Esophagus muscularis mucosa (tissue), 4 donors: ENCODE results near the gene NUCB2. TPM values are rescaled to one million over a fixed set of nuclear protein-coding genes. Genes with fewer than 3 reads are reported as not detected.

Experiments
- DNase-seq: peaks from one replicate; pipeline ENCODE4 v3.0.0-alpha.2; 2017; ENCODE audit errors: extremely low spot score
- H3K27ac ChIP-seq, 4 donors: fragments of 200-600 bp; sonication (generic); replicated peaks in 1 of 4; 1 replicate in 3 of 4; 2 replicates in 1 of 4; pipeline ENCODE4 v1.5.1; 2016 to 2019; ENCODE audit warnings: mild to moderate bottlenecking in 1 of 4
- H3K27me3 ChIP-seq, 4 donors: fragments of 200-600 bp; sonication (generic); one replicate each; pipeline versions ENCODE4 v1.5.1 to v1.6.0; 2016 to 2019
- H3K36me3 ChIP-seq, 4 donors: fragments of 200-600 bp; sonication (generic); one replicate each; pipeline ENCODE4 v1.5.1; 2016 to 2019
- H3K4me1 ChIP-seq, 4 donors: fragments of 200-600 bp; sonication (generic); one replicate each; pipeline ENCODE4 v1.5.1; 2016 to 2019
- H3K4me3 ChIP-seq, 4 donors: fragments of 200-600 bp; sonication (generic); 1 replicate in 2 of 4; 2 replicates in 2 of 4; pipeline ENCODE4 v1.5.1; 2016 to 2019; ENCODE audit warnings: mild to moderate bottlenecking in 4 of 4, moderate library complexity in 1 of 4
- H3K9me3 ChIP-seq, 4 donors: fragments of 200-600 bp; sonication (generic); 1 replicate in 3 of 4; 2 replicates in 1 of 4; pipeline ENCODE4 v1.5.1; 2016 to 2019
- CTCF ChIP-seq, 3 experiments: fragments of 200-600 bp in 2 of 3; fragments of 450-650 bp in 1 of 3; sonication (generic) in 2 of 3; IDR thresholded peaks; one replicate each; pipeline ENCODE4 v1.5.1; 2017 to 2019; ENCODE audit warnings: antibody characterized with exemption in 3 of 3, mild to moderate bottlenecking in 2 of 3, moderate library complexity in 1 of 3
- EP300 ChIP-seq: sonication (generic); formaldehyde crosslinking; IDR thresholded peaks from one replicate; pipeline ENCODE4 v1.6.1; 2017; ENCODE audit warnings: antibody characterized with exemption
- POLR2A ChIP-seq: fragments of 450-650 bp; IDR thresholded peaks from one replicate; pipeline ENCODE4 v1.6.1; 2017; ENCODE audit warnings: antibody characterized with exemption, moderate library complexity, mild to moderate bottlenecking, low read depth
- POLR2AphosphoS5 ChIP-seq, 2 donors: sonication (generic); formaldehyde crosslinking; IDR thresholded peaks; one replicate each; pipeline ENCODE4 v1.6.1; 2017; ENCODE audit warnings: antibody characterized with exemption in 2 of 2
- WGBS: methylation state at CpG from one replicate; pipeline ENCODE4 v1.1.5; 2018; 5-methylcytosine and 5-hydroxymethylcytosine counted together
- intact Hi-C: fragments of 100-400 bp; cut with DNase I; formaldehyde crosslinking; loops from one replicate; pipeline ENCODE4 v1.15.1; 2023
- total RNA-seq, 4 donors: library from RNA; depleted of rRNA; stranded (reverse); fragments of >200 nt; gene quantifications; one replicate each; pipeline versions ENCODE4 v1.1.0 to v1.2.1, GENCODE V29; 2016

The NUCB2 gene
- total RNA-seq, 4 donors from 2014 or later, result 34.3 to 43.8 (median 42.6) TPM

- no peak overlapping the region for H3K27ac ChIP-seq
- H3K4me1 ChIP-seq, result no peaks in the 10 kb centered on the region
- WGBS, result 89% methylated on average over 1 of the region's 1 CpG
- no peaks in the 10 kb centered on the region for H3K9me3 ChIP-seq
- H3K4me3 ChIP-seq, result no peak overlapping the region
- peaks cover 22 to 82% (median 53%) of the 10 kb centered on the region in 4 donors for H3K36me3 ChIP-seq
- intact Hi-C loops, result no loop called here
- no peaks in the 10 kb centered on the region for H3K27me3 ChIP-seq
- no peak for DNase-seq
- TF ChIP-seq EP300 (no peak), POLR2A (no peak), POLR2AphosphoS5 (IDR thresholded peaks at IDR 0.05) (no peak), CTCF (IDR thresholded peaks at IDR 0.05) (no peak)
Observed at GRCh38 chr11:17314904-17315426, 38.4 kb downstream of the NUCB2 start.

GRCh38 chr11:17328871-17329494 is 52.4 kb downstream of the NUCB2 start:
- no peak for DNase-seq
- Histone ChIP-seq H3K36me3 (peaks cover 0 to 46% (median 30%) of the 10 kb centered on the region in 4 donors), H3K9me3 (no peaks in the 10 kb centered on the region), H3K4me1 (peaks cover 0 to 8% (median under 1%) of the 10 kb centered on the region in 4 donors), H3K27me3 (no peaks in the 10 kb centered on the region), H3K4me3 (no peak overlapping the region), H3K27ac (no peak overlapping the region)
- WGBS, result 92% methylated on average over 4 of the region's 5 CpGs
- intact Hi-C loops, result no loop called here
- TF ChIP-seq CTCF (IDR thresholded peaks at IDR 0.05) (no peak), POLR2A (no peak), EP300 (no peak), POLR2AphosphoS5 (IDR thresholded peaks at IDR 0.05) (no peak)

- Histone ChIP-seq H3K27ac (no peak overlapping the region), H3K4me3 (no peak overlapping the region), H3K27me3 (no peaks in the 10 kb centered on the region), H3K4me1 (peaks cover 0 to 8% (median 2%) of the 10 kb centered on the region in 4 donors), H3K36me3 (peaks cover 0 to 50% (median 29%) of the 10 kb centered on the region in 4 donors), H3K9me3 (no peaks in the 10 kb centered on the region)
- DNase-seq, result no peak
- 38% methylated on average over 2 of the region's 2 CpGs for WGBS
- TF ChIP-seq EP300, result no peak
- no peak for TF ChIP-seq POLR2AphosphoS5 (IDR thresholded peaks at IDR 0.05)
- TF ChIP-seq CTCF (IDR thresholded peaks at IDR 0.05), result no peak
- TF ChIP-seq POLR2A, result no peak
- intact Hi-C loops, result no loop called here
Observed at GRCh38 chr11:17331669-17332068, 55.1 kb downstream of the NUCB2 start.

- intact Hi-C loops, result no loop called here
- Histone ChIP-seq H3K4me3 (no peak overlapping the region), H3K4me1 (peaks cover 0 to 8% (median 2%) of the 10 kb centered on the region in 4 donors), H3K36me3 (peaks cover 0 to 37% (median 20%) of the 10 kb centered on the region in 4 donors), H3K27me3 (no peaks in the 10 kb centered on the region), H3K27ac (no peak overlapping the region), H3K9me3 (no peaks in the 10 kb centered on the region)
- TF ChIP-seq POLR2AphosphoS5 (IDR thresholded peaks at IDR 0.05), result no peak
- TF ChIP-seq EP300, result no peak
- no peak for TF ChIP-seq CTCF (IDR thresholded peaks at IDR 0.05)
- no peak for TF ChIP-seq POLR2A
- 78% methylated on average over 4 of the region's 4 CpGs for WGBS
- DNase-seq, result no peak
Observed at GRCh38 chr11:17333799-17334586, 57.5 kb downstream of the NUCB2 start.
